K562 (cell line): ENCODE measurements around the gene KCNN4. TPM values are rescaled to one million over a fixed set of nuclear protein-coding genes. Genes with fewer than 3 reads are reported as not detected.

Source experiments
- ATAC-seq: fragments of 200-7000 bp; cut with Tn5 transposase; 3 replicates; pipeline ENCODE4 v1.9.1; 2020; ENCODE audit warnings: moderate library complexity
- BruUV-seq: library from RNA; stranded (reverse); fragments of 400-500 nt; replicated peaks from 2 replicates; lab custom pipeline; 2021; lab: Mats Ljungman, UMichigan
- CTCF ChIA-PET: fragments of 300-600 bp; formaldehyde crosslinking; extraction: SDS; loops from one replicate; lab custom pipeline; 2021; ENCODE audit warnings: low intra/inter-chr PET ratio; lab: Yijun Ruan, JAX
- POLR2A ChIA-PET: fragments of 300-600, 350-650 bp; sonication (Branson Sonifier 250); formaldehyde crosslinking; extraction: SDS; loops from one replicate; lab custom pipeline; 2021; ENCODE audit warnings: antibody characterized with exemption, inconsistent platforms; lab: Yijun Ruan, JAX
- DNase-seq, 4 experiments: peaks; one replicate each; pipeline versions ENCODE4 v3.0.0 to v3.0.0-alpha.2; 2011 to 2018; ENCODE audit warnings: low spot score in 3 of 4, mixed read lengths in 3 of 4; ENCODE audit errors: extremely low read depth in 1 of 4
- FAIRE-seq: peaks from 2 replicates; lab custom pipeline; 2011; peaks lifted over from hg19 to GRCh38; lab: Jason Lieb, UNC
- H2AFZ ChIP-seq: 2 replicates; pipeline ENCODE4 v1.6.0; 2011; ENCODE audit warnings: low read depth, low read length, control low read depth, inconsistent platforms
- H3K27ac ChIP-seq: fragments of 200-600 bp; 3 replicates; pipeline ENCODE4 v1.8.0; 2011; ENCODE audit warnings: low read depth, mild to moderate bottlenecking, control low read depth, inconsistent platforms, low read length, moderate library complexity, mixed read lengths; ENCODE audit errors: extremely low read depth
- H3K27me3 ChIP-seq, 2 experiments: fragments of 300-600 bp in 1 of 2; 2 replicates in 1 of 2; 3 replicates in 1 of 2; pipeline versions ENCODE4 v1.6.0 to v1.8.0; 2011; ENCODE audit warnings: inconsistent platforms in 2 of 2, low read length in 2 of 2, mild to moderate bottlenecking in 1 of 2, mixed read lengths in 1 of 2, moderate library complexity in 1 of 2; ENCODE audit not compliant: control insufficient read depth in 2 of 2, insufficient read depth in 2 of 2
- H3K36me3 ChIP-seq: fragments of 300-600 bp; 3 replicates; pipeline ENCODE4 v1.8.0; 2011; ENCODE audit warnings: mild to moderate bottlenecking, low read length, inconsistent platforms; ENCODE audit not compliant: control insufficient read depth, insufficient read depth
- H3K4me1 ChIP-seq, 2 experiments: fragments of 200-600 bp in 1 of 2; replicated peaks in 1 of 2; 2 replicates in 1 of 2; 3 replicates in 1 of 2; pipeline versions ENCODE4 v1.5.1 to v1.8.0; 2011; ENCODE audit warnings: inconsistent platforms in 2 of 2, low read length in 2 of 2, mild to moderate bottlenecking in 1 of 2, mixed read lengths in 1 of 2, moderate library complexity in 1 of 2; ENCODE audit not compliant: control insufficient read depth in 2 of 2, insufficient read depth in 2 of 2
- H3K4me2 ChIP-seq: 2 replicates; pipeline ENCODE4 v1.6.1; 2011; ENCODE audit warnings: low read length, control low read depth, inconsistent platforms, mixed read lengths; ENCODE audit not compliant: insufficient read depth
- H3K4me3 ChIP-seq: fragments of 200-600 bp; sonication (generic), shearing (Covaris generic); 2 replicates; pipeline ENCODE4 v1.5.1; 2016; ENCODE audit warnings: control low read depth, inconsistent platforms
- H3K79me2 ChIP-seq: fragments of 200-600 bp; 3 replicates; pipeline ENCODE4 v1.8.0; 2011; ENCODE audit warnings: low read length, inconsistent platforms; ENCODE audit not compliant: control insufficient read depth, insufficient read depth
- H3K9ac ChIP-seq, 2 experiments: 2 replicates each; pipeline versions ENCODE4 v1.6.0 to v1.6.1; 2011; ENCODE audit warnings: low read depth in 2 of 2, low read length in 2 of 2, control low read depth in 1 of 2, inconsistent platforms in 1 of 2, mild to moderate bottlenecking in 1 of 2, mixed read lengths in 1 of 2; ENCODE audit not compliant: insufficient read depth in 1 of 2
- H3K9me1 ChIP-seq: one replicate; pipeline ENCODE4 v1.6.0; 2011; ENCODE audit warnings: inconsistent platforms, mild to moderate bottlenecking, low read length, moderate library complexity; ENCODE audit not compliant: control insufficient read depth, insufficient read depth
- H3K9me3 ChIP-seq: replicated peaks from 2 replicates; pipeline ENCODE4 v1.5.1; 2011; ENCODE audit warnings: low read depth, low read length, inconsistent platforms; ENCODE audit not compliant: control insufficient read depth, insufficient read depth
- H4K20me1 ChIP-seq: replicated peaks from 2 replicates; pipeline ENCODE4 v1.6.1; 2011; ENCODE audit warnings: low read length, inconsistent platforms, mixed read lengths; ENCODE audit not compliant: control insufficient read depth, insufficient read depth
- BMI1 ChIP-seq: fragments of 150-350 bp; IDR thresholded peaks from 2 replicates; pipeline ENCODE4 v1.6.1; 2014; ENCODE audit warnings: low read length
- CBFA2T2 ChIP-seq: fragments of 450-650 bp; conservative IDR thresholded peaks from 2 replicates; pipeline ENCODE4 v1.6.1; 2017; ENCODE audit warnings: mild to moderate bottlenecking
- DACH1 ChIP-seq: fragments of 450-650 bp; IDR thresholded peaks from 2 replicates; pipeline ENCODE4 v1.6.1; 2018; ENCODE audit not compliant: partially characterized antibody
- ELF1 ChIP-seq: fragments of 200-800 bp; sonication (Bioruptor generic); IDR thresholded peaks from 2 replicates; pipeline ENCODE4 v1.6.1; 2016; ENCODE audit warnings: missing genetic modification characterization, missing compliant biosample characterization
- FOS ChIP-seq: IDR thresholded peaks from 3 replicates; pipeline ENCODE4 v1.6.1; 2011; ENCODE audit not compliant: insufficient read length; ENCODE audit errors: extremely low read depth
- FOXP4 ChIP-seq: sonication (generic); formaldehyde crosslinking; IDR thresholded peaks from 2 replicates; pipeline ENCODE4 v1.8.0; 2022; ENCODE audit warnings: mild to moderate bottlenecking, missing genetic modification reagents, borderline replicate concordance
- GABPB1 ChIP-seq: sonication (generic); formaldehyde crosslinking; IDR thresholded peaks from 2 replicates; pipeline ENCODE4 v1.8.0; 2022; ENCODE audit warnings: mild to moderate bottlenecking, missing genetic modification reagents
- JUN ChIP-seq, 2 experiments: sonication (generic) in 1 of 2; formaldehyde crosslinking in 1 of 2; IDR thresholded peaks; 2 replicates each; pipeline versions ENCODE4 v1.6.1 to v1.8.0; 2012 to 2022; ENCODE audit warnings: borderline replicate concordance in 2 of 2, mild to moderate bottlenecking in 2 of 2, improper control_type of control experiment in 1 of 2, low read depth in 1 of 2, low read length in 1 of 2, missing genetic modification reagents in 1 of 2
- MYNN ChIP-seq, 2 experiments: sonication (generic); formaldehyde crosslinking in 1 of 2; IDR thresholded peaks; 2 replicates each; pipeline versions ENCODE4 v1.5.0 to v1.6.1; 2016 to 2020; ENCODE audit warnings: antibody characterized with exemption in 1 of 2, missing genetic modification reagents in 1 of 2
- PCBP1 ChIP-seq: fragments of 200-400 bp; formaldehyde crosslinking; IDR thresholded peaks from 2 replicates; pipeline ENCODE4 v1.6.1; 2018; ENCODE audit warnings: mild to moderate bottlenecking, low read depth, low read length; ENCODE audit not compliant: poor library complexity, severe bottlenecking
- SMARCB1 ChIP-seq: IDR thresholded peaks from 2 replicates; pipeline ENCODE4 v1.6.1; 2011; ENCODE audit warnings: improper control_type of control experiment, low read depth; ENCODE audit not compliant: insufficient read length
- SMARCC2 ChIP-seq: fragments of 450-650 bp; IDR thresholded peaks from 2 replicates; pipeline ENCODE4 v1.6.1; 2017; ENCODE audit warnings: antibody characterized with exemption, moderate library complexity, mild to moderate bottlenecking, low read depth
- TGIF2 ChIP-seq: sonication (generic); formaldehyde crosslinking; IDR thresholded peaks from 2 replicates; pipeline ENCODE4 v1.8.1; 2022; ENCODE audit warnings: mild to moderate bottlenecking, missing genetic modification reagents, moderate library complexity
- TRIM24 ChIP-seq, 2 experiments: fragments of 450-650 bp; IDR thresholded peaks; 2 replicates each; pipeline ENCODE4 v1.6.1; 2016
- ZFP91 ChIP-seq: sonication (generic); formaldehyde crosslinking; IDR thresholded peaks from 2 replicates; pipeline ENCODE4 v1.8.0; 2022; ENCODE audit warnings: mild to moderate bottlenecking, missing genetic modification reagents
- WGBS: fragments of 100-300 bp; shearing (Covaris generic); methylation state at CpG from one replicate; pipeline ENCODE4 v1.1.6; 2016; ENCODE audit warnings: low coverage, mixed read lengths; ENCODE audit not compliant: insufficient coverage; ENCODE audit errors: missing lambda C conversion rate; 5-methylcytosine and 5-hydroxymethylcytosine counted together
- in situ Hi-C: fragments of 300-500 bp; cut with MboI; formaldehyde crosslinking; loops from 4 replicates; pipeline ENCODE4 v1.15.0; 2018; ENCODE audit warnings: inconsistent platforms, mixed read lengths
- intact Hi-C: fragments of 100-400 bp; cut with micrococcal nuclease; formaldehyde crosslinking; loops from 2 replicates; pipeline ENCODE4 v1.14.2; 2022
- polyA plus RNA-seq, 8 experiments: library from polyadenylated mRNA; depleted of rRNA in 4 of 8; stranded (reverse) in 5 of 8; unstranded in 3 of 8; fragments of >200 nt; fragmentation: Nextera tagmentation in 2 of 8; fragmentation: Illumina TruSeq in 1 of 8; extraction: Ambion mirVana in 2 of 8; extraction: Trizol in 1 of 8; gene quantifications; 2 replicates each; pipeline versions ENCODE4 v1.2.1 to v1.2.3, GENCODE V29; 2011 to 2014; ENCODE audit warnings: inconsistent platforms in 1 of 8, missing spikeins in 1 of 8
- total RNA-seq, 7 experiments: library from RNA; depleted of rRNA in 6 of 7; stranded (reverse); fragments of >200 nt in 6 of 7; fragmentation: Illumina TruSeq in 2 of 7; extraction: Trizol in 2 of 7; gene quantifications; 2 replicates each; pipeline versions ENCODE4 v1.2.1 to v1.2.3, GENCODE V29; 2011 to 2021; ENCODE audit warnings: low replicate concordance in 1 of 7

Gene KCNN4
- total and polyA plus RNA-seq, 9 of the 15 experiments (the other 6 are each of a cell fraction or from before 2014, with no cell fraction given) = 0.53 to 37.7 (median 25.9) TPM

- H3K4me3 ChIP-seq = peak overlapping the region; percentile 4; the same call in 1 of the 2 replicates
- TF ChIP-seq CBFA2T2 (0 out of 2 replicates have a peak, but pooled peaks have one; percentile 18), DACH1 (peak; percentile 55), BMI1 (no peak), FOS (peak; percentile 77), TGIF2 (CRISPR knock-in tag) (no peak), ELF1 (tag) (0 out of 2 replicates have a peak, but pooled peaks have one; percentile 29), MYNN (IDR thresholded peaks at IDR 0.05) (peak; percentile 38; the same call in 1 of the 2 replicates), MYNN (CRISPR knock-in tag; IDR thresholded peaks at IDR 0.05) (no peak), TRIM24 (IDR thresholded peaks at IDR 0.05) (no peak), FOXP4 (CRISPR knock-in tag) (no peak), ZFP91 (CRISPR knock-in tag) (no peak), SMARCC2 (peak; percentile 83), SMARCB1 (peak; percentile 26), PCBP1 (no peak), JUN (IDR thresholded peaks at IDR 0.05; ENCODE audit: borderline replicate concordance, low read depth, low read length) (peak; percentile 99), JUN (CRISPR knock-in tag; IDR thresholded peaks at IDR 0.05; ENCODE audit: borderline replicate concordance) (no peak), GABPB1 (CRISPR knock-in tag) (no peak; the same call in 1 of the 2 replicates)
Measured at GRCh38 chr19:43784241-43784980, 3.6 kb upstream of the KCNN4 start.

More at GRCh38 chr19:43784241-43784980, 3.6 kb upstream of the KCNN4 start:
- in situ Hi-C loops = loop anchor here (5.0 kb wide), 1 partner anchor 37 kb away; no protein-coding TSS in a partner anchor
- Histone ChIP-seq H2AFZ (peak overlapping the region; percentile 95), H3K4me2 (peak overlapping the region; percentile 77), H3K9me1 (no peaks in the 10 kb centered on the region), H4K20me1 (no peaks in the 10 kb centered on the region), H3K9ac (peak overlapping the region; percentile 55 to 75; a peak in 3 of 4 replicates), H3K27me3 (no peaks in the 10 kb centered on the region), H3K9me3 (no peaks in the 10 kb centered on the region), H3K4me1 (peaks cover 47 to 58% of the 10 kb centered on the region in 2 experiments), H3K27ac (peak overlapping the region; percentile 75), H3K36me3 (no peaks in the 10 kb centered on the region), H3K79me2 (peaks cover 29% of the 10 kb centered on the region)
- ChIA-PET CTCF (interaction anchor here (1.3 to 2.5 kb wide), 2 partner anchors 19 to 39 kb away, joined by 6 to 58 read pairs; no protein-coding TSS in a partner anchor), POLR2A (interaction anchor here (0.7 to 1.5 kb wide), 4 partner anchors 10 to 106 kb away, joined by 3 to 5 read pairs (median 3); no protein-coding TSS in a partner anchor)
- FAIRE-seq = peak; percentile 93
- 17% methylated on average over 4 of the region's 4 CpGs for WGBS
- no TSS peak for BruUV-seq
- intact Hi-C loops = no loop called here
- peak; percentile 91 for ATAC-seq
- DNase-seq = peak; percentile 77 to 94 (median 82)
